ENCODE results near the gene CABS1.

Gene CABS1

DNA sequence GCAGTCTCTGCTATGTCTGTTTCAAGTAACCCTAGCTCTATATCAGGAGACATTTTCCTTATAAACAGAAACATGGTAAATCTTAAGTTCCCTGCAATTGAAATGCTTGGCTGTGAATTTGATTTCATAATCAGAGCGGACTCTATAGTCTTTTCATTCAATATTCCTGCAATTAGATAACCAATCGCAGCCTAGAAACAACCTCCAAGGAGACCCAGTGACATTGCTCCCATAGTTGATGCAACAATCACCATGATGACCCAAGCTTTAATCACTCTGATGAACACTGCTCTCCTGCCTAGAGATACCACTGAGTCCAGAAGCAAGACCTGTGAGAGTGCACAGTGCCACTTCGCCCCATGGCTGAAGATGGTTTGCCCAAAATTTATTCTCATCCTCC lies at the start of gene CABS1:
Gene CABS1 (plus strand): TSS at position 301 of the 400 bp plus-strand sequence. CDS start 59 bp downstream, at position 360.
- no peaks in the 10 kb centered on the region for H3K9me3 Mint-ChIP-seq
- no peaks in the 10 kb centered on the region for H3K36me3 Mint-ChIP-seq (ENCODE audit: low read depth)
- H3K4me1 Mint-ChIP-seq: peaks cover 17% of the 10 kb centered on the region
- H3K27ac Mint-ChIP-seq: no peak within 1 kb of the TSS
- no peaks in the 10 kb centered on the region for H3K27me3 Mint-ChIP-seq (ENCODE audit: low read depth)
- TF ChIP-seq, protein P1, sequence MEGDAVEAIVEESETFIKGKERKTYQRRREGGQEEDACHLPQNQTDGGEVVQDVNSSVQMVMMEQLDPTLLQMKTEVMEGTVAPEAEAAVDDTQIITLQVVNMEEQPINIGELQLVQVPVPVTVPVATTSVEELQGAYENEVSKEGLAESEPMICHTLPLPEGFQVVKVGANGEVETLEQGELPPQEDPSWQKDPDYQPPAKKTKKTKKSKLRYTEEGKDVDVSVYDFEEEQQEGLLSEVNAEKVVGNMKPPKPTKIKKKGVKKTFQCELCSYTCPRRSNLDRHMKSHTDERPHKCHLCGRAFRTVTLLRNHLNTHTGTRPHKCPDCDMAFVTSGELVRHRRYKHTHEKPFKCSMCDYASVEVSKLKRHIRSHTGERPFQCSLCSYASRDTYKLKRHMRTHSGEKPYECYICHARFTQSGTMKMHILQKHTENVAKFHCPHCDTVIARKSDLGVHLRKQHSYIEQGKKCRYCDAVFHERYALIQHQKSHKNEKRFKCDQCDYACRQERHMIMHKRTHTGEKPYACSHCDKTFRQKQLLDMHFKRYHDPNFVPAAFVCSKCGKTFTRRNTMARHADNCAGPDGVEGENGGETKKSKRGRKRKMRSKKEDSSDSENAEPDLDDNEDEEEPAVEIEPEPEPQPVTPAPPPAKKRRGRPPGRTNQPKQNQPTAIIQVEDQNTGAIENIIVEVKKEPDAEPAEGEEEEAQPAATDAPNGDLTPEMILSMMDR (IDR thresholded peaks at IDR 0.05; ENCODE audit: unreplicated experiment in 3 of 3): no peak
- no peak within 1 kb of the TSS for H3K4me3 Mint-ChIP-seq

GRCh38 chr4:70288651-70289050 lies 46.1 kb upstream of the CABS1 start:
- Mint-ChIP-seq H3K27me3 (ENCODE audit: low read depth) (no peaks in the 10 kb centered on the region), H3K9me3 (peaks cover 3% of the 10 kb centered on the region)
- TF ChIP-seq, protein P1 (IDR thresholded peaks at IDR 0.05; ENCODE audit: unreplicated experiment in 3 of 3): no peak

DNA sequence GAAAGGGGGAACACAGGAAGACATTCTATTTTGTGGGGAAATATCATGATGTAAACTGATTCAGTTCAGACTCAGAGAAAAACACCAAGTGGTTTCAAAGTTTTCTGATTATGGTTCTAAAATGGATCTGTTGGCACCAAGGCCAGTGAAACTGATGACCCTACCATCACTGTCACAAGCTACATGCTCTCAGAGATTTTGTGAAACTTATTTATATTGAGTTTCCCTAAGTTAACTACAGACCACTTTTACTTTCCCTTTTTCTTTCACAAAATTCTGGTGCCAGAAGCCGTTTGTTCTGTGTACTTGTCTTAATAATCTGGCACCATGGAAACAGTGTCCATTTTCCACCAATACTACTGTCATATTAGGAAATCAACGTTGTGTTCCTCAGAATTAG lies 43.4 kb upstream of the CABS1 start:
- H3K36me3 Mint-ChIP-seq (ENCODE audit: low read depth): no peaks in the 10 kb centered on the region
- TF ChIP-seq, protein P1 (IDR thresholded peaks at IDR 0.05; ENCODE audit: unreplicated experiment in 3 of 3): no peak
- H3K4me1 Mint-ChIP-seq: peaks cover 11% of the 10 kb centered on the region
- peaks cover 3% of the 10 kb centered on the region for H3K9me3 Mint-ChIP-seq
- no peak overlapping the region for H3K4me3 Mint-ChIP-seq
- H3K27me3 Mint-ChIP-seq (ENCODE audit: low read depth): no peaks in the 10 kb centered on the region
- H3K27ac Mint-ChIP-seq: peak overlapping the region in 1 of 3 experiments; percentile 33

More at GRCh38 chr4:70288651-70289050, 46.1 kb upstream of the CABS1 start:
- Mint-ChIP-seq H3K4me1 (peaks cover 11% of the 10 kb centered on the region), H3K36me3 (ENCODE audit: low read depth) (no peaks in the 10 kb centered on the region), H3K4me3 (no peak overlapping the region), H3K27ac (peak overlapping the region; percentile 72 to 88 (median 87))

DNA sequence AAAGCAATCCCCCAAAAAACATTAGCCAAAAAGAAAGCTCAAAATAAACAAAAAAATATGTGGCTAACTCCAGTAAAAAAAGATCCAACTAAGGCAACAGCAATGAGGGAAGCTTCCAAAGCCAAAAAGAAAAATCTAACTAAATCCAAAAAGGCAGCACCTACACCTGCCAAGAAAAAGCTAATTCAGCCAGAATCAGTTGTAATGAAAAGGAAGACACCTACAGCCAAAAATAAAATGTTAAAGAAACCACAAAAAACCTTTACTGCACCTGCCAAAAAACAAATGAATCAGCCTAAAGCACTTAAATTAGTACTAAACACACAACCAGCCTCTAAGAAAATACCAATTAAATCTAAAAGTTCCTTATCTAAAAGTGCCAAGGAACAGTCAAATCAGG lies 37.2 kb upstream of the CABS1 start:
- H3K27ac Mint-ChIP-seq: peak overlapping the region; percentile 68 to 97 (median 86)
- peaks cover 26% of the 10 kb centered on the region for H3K4me1 Mint-ChIP-seq
- TF ChIP-seq, protein P1 (IDR thresholded peaks at IDR 0.05; ENCODE audit: unreplicated experiment in 3 of 3): no peak
- no peaks in the 10 kb centered on the region for H3K27me3 Mint-ChIP-seq (ENCODE audit: low read depth)
- H3K4me3 Mint-ChIP-seq: peak overlapping the region in 1 of 3 experiments; percentile 48
- H3K36me3 Mint-ChIP-seq (ENCODE audit: low read depth): no peaks in the 10 kb centered on the region
- H3K9me3 Mint-ChIP-seq: no peaks in the 10 kb centered on the region

DNA sequence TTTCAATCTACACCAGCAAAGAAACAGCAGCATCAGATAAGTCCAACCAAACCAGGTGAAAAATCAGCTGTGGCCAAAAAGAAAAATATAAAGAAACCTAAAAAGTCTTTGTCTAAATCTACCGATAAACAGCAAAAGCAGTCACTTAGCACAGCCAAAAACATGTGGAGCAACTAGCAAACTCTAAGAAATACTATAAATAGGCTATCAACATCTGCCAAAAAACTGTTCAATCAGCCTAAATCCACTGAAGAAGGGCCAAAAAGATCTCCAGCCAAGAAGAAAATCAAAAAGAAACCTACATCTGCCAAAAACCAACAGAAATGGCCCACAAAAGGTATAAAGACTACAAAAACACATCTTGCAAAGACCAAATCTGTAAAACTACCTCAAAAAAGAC lies 36.7 kb upstream of the CABS1 start:
- Mint-ChIP-seq H3K36me3 (ENCODE audit: low read depth) (no peaks in the 10 kb centered on the region), H3K9me3 (no peaks in the 10 kb centered on the region), H3K27me3 (ENCODE audit: low read depth) (no peaks in the 10 kb centered on the region), H3K27ac (peak overlapping the region; percentile 68 to 97 (median 86)), H3K4me3 (peak overlapping the region in 2 of 3 experiments; percentile 15 to 48), H3K4me1 (peaks cover 29% of the 10 kb centered on the region)
- TF ChIP-seq, protein P1 (IDR thresholded peaks at IDR 0.05; ENCODE audit: unreplicated experiment in 3 of 3): no peak

GRCh38 chr4:70299643-70300042 lies 35.1 kb upstream of the CABS1 start:
- Mint-ChIP-seq H3K4me1 (peaks cover 39% of the 10 kb centered on the region), H3K27ac (peak overlapping the region in 1 of 3 experiments; percentile 97), H3K27me3 (ENCODE audit: low read depth) (no peaks in the 10 kb centered on the region), H3K4me3 (no peak overlapping the region), H3K9me3 (no peaks in the 10 kb centered on the region), H3K36me3 (ENCODE audit: low read depth) (no peaks in the 10 kb centered on the region)
- TF ChIP-seq, protein P1 (IDR thresholded peaks at IDR 0.05; ENCODE audit: unreplicated experiment in 3 of 3): no peak

All from nephron (organoid).